Measurements from ENCODE around the gene TBXAS1. TPM values are rescaled to one million over a fixed set of nuclear protein-coding genes. Genes with fewer than 3 reads are reported as not detected.

Gene TBXAS1
- total RNA-seq, 2 experiments from 2014 or later = 0.86 TPM; not detected in 1

DNA sequence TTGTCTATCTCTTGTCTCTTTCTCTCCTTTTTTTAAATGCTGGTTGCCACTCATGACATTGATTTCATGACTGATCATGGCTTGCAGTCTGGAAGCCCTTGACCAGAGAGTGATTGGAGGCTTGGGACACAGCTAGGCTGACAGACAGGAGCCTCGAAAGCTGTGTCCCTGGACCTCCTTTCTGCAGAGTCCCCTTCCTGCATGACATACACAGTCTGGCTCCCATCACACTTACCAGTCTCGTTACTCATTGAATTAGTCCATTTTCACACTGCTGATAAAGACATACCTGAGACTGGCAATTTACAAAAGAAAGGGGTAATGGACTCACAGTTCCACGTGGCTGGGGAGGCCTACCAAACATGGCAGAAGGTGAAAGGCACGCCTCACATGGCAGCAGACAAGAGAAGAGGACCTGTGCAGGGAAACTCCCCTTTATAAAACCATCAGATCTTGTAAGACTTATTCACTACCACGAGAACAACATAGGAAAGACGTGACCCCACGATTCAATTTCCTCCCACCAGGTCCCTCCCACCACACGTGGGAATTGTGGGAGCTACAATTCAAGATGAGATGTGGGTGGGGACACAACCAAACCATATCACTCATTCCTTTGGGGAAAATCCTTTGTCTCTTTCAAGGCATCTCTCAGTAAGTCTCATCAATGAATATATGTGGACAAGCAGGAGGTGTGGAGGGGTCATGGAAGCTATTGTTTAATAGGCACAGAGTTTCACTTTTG is 102.3 kb downstream of the TBXAS1 start:
- Histone ChIP-seq H3K27ac (ENCODE audit: low read depth, low read length, poor library complexity, severe bottlenecking) (no peak overlapping the region), H3K4me3 (ENCODE audit: low read depth, low read length, poor library complexity, severe bottlenecking) (no peak overlapping the region), H3K4me2 (ENCODE audit: low read length) (no peak overlapping the region), H4K20me1 (ENCODE audit: insufficient read depth, low read length) (no peaks in the 10 kb centered on the region), H3K9me2 (ENCODE audit: insufficient read depth, low read length) (no peaks in the 10 kb centered on the region), H3K9me3 (ENCODE audit: low read length) (no peaks in the 10 kb centered on the region), H3K79me2 (ENCODE audit: insufficient read depth, low read depth, low read length) (no peaks in the 10 kb centered on the region), H3K4me1 (ENCODE audit: insufficient read depth, low read length, poor library complexity, severe bottlenecking) (no peaks in the 10 kb centered on the region), H2AFZ (ENCODE audit: low read length) (no peak overlapping the region), H3K36me3 (ENCODE audit: insufficient read depth, low read length) (no peaks in the 10 kb centered on the region)
- TF ChIP-seq, protein P1, sequence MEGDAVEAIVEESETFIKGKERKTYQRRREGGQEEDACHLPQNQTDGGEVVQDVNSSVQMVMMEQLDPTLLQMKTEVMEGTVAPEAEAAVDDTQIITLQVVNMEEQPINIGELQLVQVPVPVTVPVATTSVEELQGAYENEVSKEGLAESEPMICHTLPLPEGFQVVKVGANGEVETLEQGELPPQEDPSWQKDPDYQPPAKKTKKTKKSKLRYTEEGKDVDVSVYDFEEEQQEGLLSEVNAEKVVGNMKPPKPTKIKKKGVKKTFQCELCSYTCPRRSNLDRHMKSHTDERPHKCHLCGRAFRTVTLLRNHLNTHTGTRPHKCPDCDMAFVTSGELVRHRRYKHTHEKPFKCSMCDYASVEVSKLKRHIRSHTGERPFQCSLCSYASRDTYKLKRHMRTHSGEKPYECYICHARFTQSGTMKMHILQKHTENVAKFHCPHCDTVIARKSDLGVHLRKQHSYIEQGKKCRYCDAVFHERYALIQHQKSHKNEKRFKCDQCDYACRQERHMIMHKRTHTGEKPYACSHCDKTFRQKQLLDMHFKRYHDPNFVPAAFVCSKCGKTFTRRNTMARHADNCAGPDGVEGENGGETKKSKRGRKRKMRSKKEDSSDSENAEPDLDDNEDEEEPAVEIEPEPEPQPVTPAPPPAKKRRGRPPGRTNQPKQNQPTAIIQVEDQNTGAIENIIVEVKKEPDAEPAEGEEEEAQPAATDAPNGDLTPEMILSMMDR (conservative IDR thresholded peaks at IDR 0.05; ENCODE audit: low read length) = no peak
- no peak for TF ChIP-seq EZH2phosphoT487 (IDR thresholded peaks at IDR 0.05; ENCODE audit: borderline replicate concordance, low read depth, low read length)
- no peak for DNase-seq (ENCODE audit: low spot score)
- POLR2A ChIA-PET = interaction anchor here (0.7 to 1.1 kb wide), 3 partner anchors 14 to 32 kb away, joined by 3 to 5 read pairs (median 4); no protein-coding TSS in a partner anchor
- intact Hi-C loops (cut with micrococcal nuclease; ENCODE audit: unreplicated experiment) = no loop called here
- CTCF ChIA-PET (ENCODE audit: unreplicated experiment) = no interaction called here
- BruUV-seq (replicated peaks) = no TSS peak

DNA sequence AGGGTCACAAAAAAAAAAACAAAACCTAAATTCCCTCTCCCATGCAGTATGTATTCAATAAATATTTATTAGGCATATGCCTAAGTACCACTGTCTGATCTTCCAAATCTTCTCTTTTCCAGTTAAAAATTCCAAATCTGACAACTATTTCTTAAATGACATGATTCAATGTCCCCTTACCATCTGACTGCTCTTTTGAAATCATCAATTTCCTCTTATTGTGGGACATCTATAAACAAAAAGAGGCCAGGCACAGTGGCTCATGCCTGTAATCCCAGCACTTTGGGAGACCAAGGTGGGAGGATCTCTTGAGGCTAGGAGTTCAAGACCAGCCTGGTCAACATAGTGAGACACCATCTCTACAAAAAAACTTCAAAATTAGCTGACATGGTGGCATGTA is 103.5 kb downstream of the TBXAS1 start:
- H3K79me2 ChIP-seq (ENCODE audit: insufficient read depth, low read depth, low read length) = no peaks in the 10 kb centered on the region
- peaks cover 2% of the 10 kb centered on the region for H3K4me1 ChIP-seq (ENCODE audit: insufficient read depth, low read length, poor library complexity, severe bottlenecking)
- intact Hi-C loops (cut with micrococcal nuclease; ENCODE audit: unreplicated experiment) = no loop called here
- no peak overlapping the region for H3K27ac ChIP-seq (ENCODE audit: low read depth, low read length, poor library complexity, severe bottlenecking)
- POLR2A ChIA-PET = interaction anchor here (0.7 to 1.1 kb wide), 3 partner anchors 15 to 33 kb away, joined by 3 to 5 read pairs (median 4); no protein-coding TSS in a partner anchor
- H3K9me2 ChIP-seq (ENCODE audit: insufficient read depth, low read length) = no peaks in the 10 kb centered on the region
- H3K36me3 ChIP-seq (ENCODE audit: insufficient read depth, low read length) = no peaks in the 10 kb centered on the region
- DNase-seq (ENCODE audit: low spot score) = no peak
- H3K9me3 ChIP-seq (ENCODE audit: low read length) = no peaks in the 10 kb centered on the region
- H2AFZ ChIP-seq (ENCODE audit: low read length) = no peak overlapping the region
- TF ChIP-seq EZH2phosphoT487 (IDR thresholded peaks at IDR 0.05; ENCODE audit: borderline replicate concordance, low read depth, low read length) = no peak
- TF ChIP-seq, protein P1 (conservative IDR thresholded peaks at IDR 0.05; ENCODE audit: low read length) = no peak
- no TSS peak for BruUV-seq (replicated peaks)
- H4K20me1 ChIP-seq (ENCODE audit: insufficient read depth, low read length) = no peaks in the 10 kb centered on the region
- no peak overlapping the region for H3K4me2 ChIP-seq (ENCODE audit: low read length)
- CTCF ChIA-PET (ENCODE audit: unreplicated experiment) = no interaction called here
- no peak overlapping the region for H3K4me3 ChIP-seq (ENCODE audit: low read depth, low read length, poor library complexity, severe bottlenecking)

DNA sequence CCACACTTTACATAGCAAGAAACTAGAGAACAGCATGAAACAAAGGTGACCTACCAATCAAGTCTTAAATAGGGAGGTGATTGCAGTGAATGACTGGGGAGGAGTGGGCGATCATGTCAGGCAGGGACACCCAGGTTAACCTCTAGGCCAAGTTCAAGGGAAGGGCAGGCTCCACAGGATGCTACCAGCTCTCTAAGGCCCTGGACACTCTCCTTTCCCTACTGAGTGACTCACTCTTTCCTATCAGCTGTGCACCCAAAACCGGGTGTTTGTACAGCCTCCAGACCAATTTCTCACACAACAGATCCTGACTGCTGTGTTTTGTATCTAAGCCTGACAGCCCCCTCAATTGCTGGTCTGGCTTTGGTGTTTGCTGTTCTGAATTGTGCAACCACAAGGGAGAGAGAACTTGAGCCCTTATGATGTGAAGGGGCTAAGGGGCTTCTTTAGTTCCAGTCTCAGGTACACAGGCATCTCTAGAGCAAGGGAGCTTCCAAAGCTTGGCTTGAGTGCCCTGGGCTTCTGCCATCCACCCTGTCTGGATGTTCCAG is 107.8 kb downstream of the TBXAS1 start:
- ChIA-PET CTCF (ENCODE audit: unreplicated experiment) (no interaction called here), POLR2A (interaction anchor here (1.1 kb wide), 1 partner anchor 12 kb away, joined by 4 read pairs; no protein-coding TSS in a partner anchor)
- H3K27ac ChIP-seq (ENCODE audit: low read depth, low read length, poor library complexity, severe bottlenecking) = no peak overlapping the region
- H3K9me2 ChIP-seq (ENCODE audit: insufficient read depth, low read length) = no peaks in the 10 kb centered on the region
- TF ChIP-seq EZH2phosphoT487 (IDR thresholded peaks at IDR 0.05; ENCODE audit: borderline replicate concordance, low read depth, low read length) = no peak
- TF ChIP-seq, protein P1 (conservative IDR thresholded peaks at IDR 0.05; ENCODE audit: low read length) = no peak
- H3K9me3 ChIP-seq (ENCODE audit: low read length) = no peaks in the 10 kb centered on the region
- H2AFZ ChIP-seq (ENCODE audit: low read length) = no peak overlapping the region
- no peaks in the 10 kb centered on the region for H4K20me1 ChIP-seq (ENCODE audit: insufficient read depth, low read length)
- intact Hi-C loops (cut with micrococcal nuclease; ENCODE audit: unreplicated experiment) = no loop called here
- no peaks in the 10 kb centered on the region for H3K79me2 ChIP-seq (ENCODE audit: insufficient read depth, low read depth, low read length)
- H3K4me2 ChIP-seq (ENCODE audit: low read length) = no peak overlapping the region
- no peaks in the 10 kb centered on the region for H3K36me3 ChIP-seq (ENCODE audit: insufficient read depth, low read length)
- no peak for DNase-seq (ENCODE audit: low spot score)
- no peak overlapping the region for H3K4me3 ChIP-seq (ENCODE audit: low read depth, low read length, poor library complexity, severe bottlenecking)
- peaks cover 9% of the 10 kb centered on the region for H3K4me1 ChIP-seq (ENCODE audit: insufficient read depth, low read length, poor library complexity, severe bottlenecking)
- BruUV-seq (replicated peaks) = no TSS peak
